Astrocyte of the cerebellum (primary cell): ENCODE data around the gene CFAP99.

ENCODE experiments used
- DNase-seq: peaks from one replicate; pipeline ENCODE4 v3.0.0-alpha.2; 2011; ENCODE audit warnings: low read depth
- H3K4me3 ChIP-seq: 2 replicates; pipeline ENCODE4 v1.5.1; 2011; ENCODE audit warnings: mild to moderate bottlenecking, low read depth, low read length, moderate library complexity
- in situ Hi-C: cut with HindIII; loops from 2 replicates; pipeline ENCODE4 v1.10.0; 2017; ENCODE audit warnings: low sequenced_read_pairs
- TF ChIP-seq, protein P1 (sequence below): IDR thresholded peaks from 2 replicates; pipeline ENCODE4 v1.5.1; 2012; ENCODE audit warnings: low read length, low read depth, moderate library complexity, mild to moderate bottlenecking; ENCODE audit errors: missing control alignments

CFAP99 gene

DNA sequence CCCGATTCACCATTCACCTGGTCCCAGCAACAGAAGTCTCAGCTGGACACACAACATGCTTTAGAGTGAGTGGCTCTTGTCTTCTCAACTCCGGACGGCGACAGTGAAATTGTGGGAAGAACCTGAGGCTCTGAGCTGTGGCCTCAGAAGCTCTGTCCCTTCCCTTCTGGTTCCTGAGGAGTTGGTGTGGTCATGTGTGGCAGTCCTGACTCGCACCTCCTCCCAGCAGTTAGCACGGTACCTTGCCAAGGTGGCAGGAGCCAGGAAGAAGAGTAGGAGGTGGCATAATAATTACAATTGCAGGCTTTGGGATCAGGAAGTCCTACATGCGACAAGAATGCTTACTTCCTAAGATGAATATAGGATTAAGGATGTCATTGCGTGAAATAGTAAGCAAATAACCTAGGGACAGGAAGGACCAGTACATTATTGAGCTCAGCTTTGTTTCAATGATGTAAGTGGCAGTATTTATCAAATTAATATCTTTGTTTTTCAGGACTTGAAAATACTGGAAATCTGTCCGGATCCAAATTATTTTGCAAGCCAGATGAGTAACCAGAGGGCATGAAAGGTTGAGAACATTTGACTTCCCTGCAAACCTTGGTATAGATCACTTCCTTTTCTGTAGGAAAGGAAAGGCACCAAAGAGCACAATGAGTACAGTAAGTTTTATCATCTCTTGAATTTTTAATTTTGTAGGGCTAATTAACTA lies 71.2 kb downstream of the CFAP99 start:
- no peak overlapping the region for H3K4me3 ChIP-seq
- in situ Hi-C loops: no loop called here
- TF ChIP-seq, protein P1, sequence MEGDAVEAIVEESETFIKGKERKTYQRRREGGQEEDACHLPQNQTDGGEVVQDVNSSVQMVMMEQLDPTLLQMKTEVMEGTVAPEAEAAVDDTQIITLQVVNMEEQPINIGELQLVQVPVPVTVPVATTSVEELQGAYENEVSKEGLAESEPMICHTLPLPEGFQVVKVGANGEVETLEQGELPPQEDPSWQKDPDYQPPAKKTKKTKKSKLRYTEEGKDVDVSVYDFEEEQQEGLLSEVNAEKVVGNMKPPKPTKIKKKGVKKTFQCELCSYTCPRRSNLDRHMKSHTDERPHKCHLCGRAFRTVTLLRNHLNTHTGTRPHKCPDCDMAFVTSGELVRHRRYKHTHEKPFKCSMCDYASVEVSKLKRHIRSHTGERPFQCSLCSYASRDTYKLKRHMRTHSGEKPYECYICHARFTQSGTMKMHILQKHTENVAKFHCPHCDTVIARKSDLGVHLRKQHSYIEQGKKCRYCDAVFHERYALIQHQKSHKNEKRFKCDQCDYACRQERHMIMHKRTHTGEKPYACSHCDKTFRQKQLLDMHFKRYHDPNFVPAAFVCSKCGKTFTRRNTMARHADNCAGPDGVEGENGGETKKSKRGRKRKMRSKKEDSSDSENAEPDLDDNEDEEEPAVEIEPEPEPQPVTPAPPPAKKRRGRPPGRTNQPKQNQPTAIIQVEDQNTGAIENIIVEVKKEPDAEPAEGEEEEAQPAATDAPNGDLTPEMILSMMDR: no peak
- DNase-seq: no peak

DNA sequence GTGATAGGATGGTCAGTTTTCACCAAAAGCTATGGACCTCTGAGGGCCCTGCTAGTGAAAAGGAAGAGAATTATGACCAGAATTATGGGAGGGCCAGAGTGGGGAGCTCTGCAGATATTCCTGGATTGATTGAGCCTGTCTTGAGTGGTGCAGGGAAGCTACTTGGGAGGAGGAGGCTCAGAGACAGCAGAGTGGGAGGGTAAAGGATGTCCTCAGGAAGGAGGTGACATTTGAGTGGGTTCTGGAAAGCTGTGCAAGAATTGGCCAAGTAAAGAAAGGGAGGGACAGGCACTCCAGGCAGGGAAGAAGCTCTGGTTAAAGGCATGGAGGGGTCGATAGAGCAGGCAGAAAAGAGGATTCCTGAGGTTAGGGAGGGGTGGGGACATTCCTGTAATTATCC lies 74.2 kb downstream of the CFAP99 start:
- DNase-seq: no peak
- in situ Hi-C loops: no loop called here
- H3K4me3 ChIP-seq: no peak overlapping the region
- TF ChIP-seq, protein P1: no peak

DNA sequence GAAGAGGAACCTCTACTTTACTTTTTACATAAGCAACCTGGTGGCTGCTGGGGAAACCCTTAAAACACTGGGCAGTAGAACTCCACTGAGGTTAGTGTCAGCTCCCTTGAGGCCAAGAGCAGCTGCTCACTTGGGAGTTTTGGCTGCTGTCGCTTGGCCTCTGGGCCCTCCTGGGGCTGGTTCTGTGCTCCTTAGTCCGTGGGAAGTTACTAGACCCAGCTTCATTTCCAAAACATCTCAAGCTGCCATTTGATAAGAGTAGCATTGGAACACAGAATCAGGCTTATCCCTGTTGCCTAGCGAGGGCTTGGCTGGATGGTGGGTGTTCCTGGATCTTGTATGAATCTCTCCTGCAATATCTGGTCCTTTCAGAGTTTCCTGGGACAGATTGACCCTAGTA lies 76.2 kb downstream of the CFAP99 start:
- in situ Hi-C loops: loop anchor here (5.0 kb wide), 1 partner anchor 72 kb away; no protein-coding TSS in a partner anchor
- TF ChIP-seq, protein P1: no peak
- no peak for DNase-seq
- no peak overlapping the region for H3K4me3 ChIP-seq

DNA sequence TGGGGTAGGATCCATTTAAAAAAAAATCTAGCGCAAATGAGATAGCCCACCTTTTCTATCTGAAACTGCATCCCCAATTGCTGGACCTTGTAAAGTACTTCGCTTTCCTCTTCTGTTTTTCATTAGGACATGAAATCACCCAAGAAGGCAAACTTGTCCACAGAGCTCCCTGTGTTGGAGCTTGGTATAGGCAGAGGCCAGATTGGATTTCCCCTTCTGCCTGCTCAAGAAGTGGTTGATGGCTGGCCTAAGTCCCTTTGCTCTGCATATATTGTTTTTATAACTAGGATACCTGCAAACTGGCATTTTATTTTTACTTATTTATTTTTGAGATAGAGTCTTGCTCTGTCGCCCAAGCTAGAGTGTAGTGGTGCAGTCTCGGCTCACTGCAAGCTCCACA lies 78.6 kb downstream of the CFAP99 start:
- H3K4me3 ChIP-seq: no peak overlapping the region
- DNase-seq: no peak
- TF ChIP-seq, protein P1: no peak
- in situ Hi-C loops: loop anchor here (5.0 kb wide), 1 partner anchor 70 kb away; no protein-coding TSS in a partner anchor

DNA sequence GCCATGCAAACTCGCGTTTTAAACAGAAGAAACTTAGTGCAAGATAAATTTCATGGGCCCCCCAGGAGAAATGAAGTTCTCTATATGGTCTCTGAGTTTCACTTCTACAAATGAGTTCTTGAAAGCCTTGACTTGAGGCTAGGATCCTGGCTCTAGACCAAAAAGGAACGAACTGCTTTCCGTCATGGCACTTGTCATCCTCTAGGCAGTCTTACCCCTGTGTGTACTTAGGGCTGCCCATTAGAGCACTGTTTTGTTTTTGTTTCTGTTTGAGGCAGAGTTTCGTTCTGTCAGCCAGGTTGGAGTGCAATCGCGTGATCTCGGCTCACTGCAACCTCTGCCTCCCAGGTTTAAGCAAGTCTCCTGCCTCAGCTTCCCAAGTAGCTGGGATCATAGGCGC lies 79.2 kb downstream of the CFAP99 start:
- no peak for DNase-seq
- TF ChIP-seq, protein P1: no peak
- no peak overlapping the region for H3K4me3 ChIP-seq
- in situ Hi-C loops: loop anchor here (5.0 kb wide), 1 partner anchor 69 kb away; no protein-coding TSS in a partner anchor

DNA sequence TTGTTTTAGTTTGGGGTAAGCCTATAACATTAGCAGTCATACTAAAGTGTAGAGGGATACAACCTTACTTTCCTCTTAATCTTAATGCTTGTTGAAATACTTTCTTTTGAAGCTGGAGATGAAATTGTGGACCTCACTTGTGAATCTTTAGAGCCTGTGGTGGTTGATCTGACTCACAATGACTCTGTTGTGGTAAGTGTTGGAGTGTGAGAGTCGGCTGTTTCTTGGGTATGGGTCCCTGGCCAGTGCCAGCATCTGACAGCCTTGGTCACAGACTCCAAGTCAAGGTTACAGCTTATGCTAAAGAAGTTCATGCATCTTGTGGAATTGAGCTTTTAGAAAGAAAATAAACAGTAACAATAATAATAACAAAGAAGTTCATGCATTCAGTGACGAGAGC lies 81.8 kb downstream of the CFAP99 start:
- DNase-seq: no peak
- no peak overlapping the region for H3K4me3 ChIP-seq
- in situ Hi-C loops: no loop called here
- TF ChIP-seq, protein P1: no peak
